Adrenal gland (tissue), 12 donors: ENCODE results near the gene HPN. TPM values are rescaled to one million over a fixed set of nuclear protein-coding genes. Genes with fewer than 3 reads are reported as not detected.

Experiments
- DNase-seq, 7 donors: peaks; one replicate each; pipeline ENCODE4 v3.0.0-alpha.2; 2019 to 2020
- H3K27ac ChIP-seq, 5 donors: fragments of 200-600 bp; sonication (generic) in 4 of 5; 1 replicate in 3 of 5; 2 replicates in 2 of 5; pipeline versions ENCODE4 v1.5.1 to v1.8.0; 2016 to 2020; ENCODE audit warnings: mild to moderate bottlenecking in 1 of 5
- H3K27me3 ChIP-seq: fragments of 200-600 bp; 2 replicates; pipeline ENCODE4 v1.8.0; 2021
- H3K36me3 ChIP-seq, 2 donors: fragments of 200-600 bp; replicated peaks in 1 of 2; 1 replicate in 1 of 2; 2 replicates in 1 of 2; pipeline versions ENCODE4 v1.5.1 to v1.8.0; 2018 to 2022
- H3K4me1 ChIP-seq, 2 donors: fragments of 200-600 bp; replicated peaks in 1 of 2; 1 replicate in 1 of 2; 2 replicates in 1 of 2; pipeline versions ENCODE4 v1.5.1 to v1.8.0; 2018 to 2021
- H3K4me3 ChIP-seq, 4 donors: fragments of 200-600 bp; sonication (generic) in 3 of 4; one replicate each; pipeline ENCODE4 v1.5.1; 2016 to 2018
- H3K9me3 ChIP-seq, 3 donors: fragments of 200-600 bp; sonication (generic) in 1 of 3; replicated peaks in 1 of 3; 1 replicate in 2 of 3; 2 replicates in 1 of 3; pipeline versions ENCODE4 v1.5.1 to v1.8.0; 2016 to 2021
- POLR2A ChIP-seq, 2 donors: fragments of 450-650 bp; IDR thresholded peaks; one replicate each; pipeline ENCODE4 v1.6.1; 2017; ENCODE audit warnings: antibody characterized with exemption in 2 of 2, mild to moderate bottlenecking in 2 of 2, moderate library complexity in 1 of 2
- WGBS, 4 donors: extraction: QIAGEN DNeasy Blood & Tissue Kit in 2 of 4; methylation state at CpG; one replicate each; pipeline versions ENCODE4 v1.1.5 to v1.1.7; 2013 to 2017; 5-methylcytosine and 5-hydroxymethylcytosine counted together
- intact Hi-C, 2 donors: fragments of 100-400 bp; cut with DNase I; formaldehyde crosslinking; loops; one replicate each; pipeline versions ENCODE4 v1.14.1 to v1.15.0; 2022 to 2023
- polyA plus RNA-seq, 3 donors: library from polyadenylated mRNA; stranded (reverse); fragments of 200-250 nt in 2 of 3; fragments of 350-450 nt in 1 of 3; fragmentation: Illumina TruSeq in 1 of 3; extraction: RNeasy Lipid Tissue Mini Kit (QIAGEN cat#74804) in 1 of 3; gene quantifications; one replicate each; pipeline ENCODE4 v1.2.3, GENCODE V29; 2013 to 2014
- total RNA-seq, 9 donors: library from RNA; depleted of rRNA in 4 of 9; stranded (reverse); fragments of >200 nt in 4 of 9; fragments of 120-200 nt in 1 of 9; fragmentation: NEBNext Ultra II Directional in 1 of 9; extraction: Animal tissue kit (Norgen Biotek cat#: 25700) in 1 of 9; gene quantifications; one replicate each; pipeline versions ENCODE4 v1.1.0 to v1.2.4, GENCODE V29; 2013 to 2023
- TF ChIP-seq, protein P1 (sequence below), 6 experiments: fragments of 450-650 bp in 4 of 6; fragments of 200-600 bp in 2 of 6; sonication (generic) in 1 of 6; IDR thresholded peaks; 1 replicate in 5 of 6; 2 replicates in 1 of 6; pipeline versions ENCODE4 v1.5.1 to v1.8.0; 2016 to 2021; ENCODE audit warnings: antibody characterized with exemption in 6 of 6, mild to moderate bottlenecking in 2 of 6, moderate library complexity in 1 of 6
- donor health status: healthy with polysubstance abuse.
- donor health status: Bipolar disorder and iron deficiency.
- donor health status: DM: yes; HTN: yes; CAD: no.
- donor health status: DM: no; HTN: no; CAD: no.
- donor health status: DM: no; HTN: no; CAD: no.
- donor health status: DM: yes; HTN: yes; CAD: no.

Gene HPN
- total and polyA plus RNA-seq, 12 donors = 0.20 to 2.6 (median 0.88) TPM; not detected in 2

DNA sequence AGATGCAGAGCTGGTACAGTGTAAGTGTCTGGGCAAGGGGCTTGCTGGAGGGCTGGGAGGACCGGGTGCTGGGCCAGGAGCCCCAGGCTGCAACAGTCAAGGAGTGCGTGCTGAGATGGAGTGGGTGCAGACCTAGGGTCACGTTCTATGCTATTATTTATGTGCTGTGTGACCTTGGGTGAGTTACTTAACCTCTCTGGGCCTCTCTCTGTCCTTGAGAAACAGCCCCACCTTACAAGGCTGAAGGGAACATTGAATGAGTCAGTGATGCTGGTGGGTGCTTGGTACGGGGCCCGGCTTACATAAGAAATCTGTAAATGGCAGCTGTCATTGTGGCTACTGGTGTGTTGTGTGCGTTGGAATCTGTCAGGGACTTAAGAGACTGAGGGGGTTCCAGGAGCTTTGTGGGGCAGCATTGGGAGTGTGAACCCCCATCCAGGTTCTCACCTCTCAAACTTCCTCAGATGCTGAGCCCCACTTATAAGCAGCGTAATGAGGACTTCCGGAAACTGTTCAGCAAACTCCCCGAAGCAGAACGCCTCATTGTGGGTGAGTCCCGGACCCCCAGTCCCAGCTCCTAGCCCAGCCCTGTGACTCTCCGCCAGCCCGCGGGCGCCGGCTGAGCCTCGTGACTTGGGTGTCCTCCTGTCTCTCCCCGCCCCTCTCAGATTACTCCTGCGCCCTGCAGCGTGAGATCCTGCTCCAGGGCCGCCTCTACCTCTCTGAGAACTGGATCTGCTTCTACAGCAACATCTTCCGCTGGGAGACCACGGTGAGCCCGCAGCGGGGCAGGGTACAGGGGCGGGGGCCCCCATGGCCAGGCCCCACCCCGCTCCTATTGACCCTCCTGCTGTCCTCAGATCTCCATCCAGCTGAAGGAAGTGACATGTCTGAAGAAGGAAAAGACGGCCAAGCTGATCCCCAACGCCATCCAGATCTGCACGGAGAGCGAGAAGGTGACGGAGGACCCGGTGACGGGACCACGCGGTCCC, 31.8 kb upstream of the HPN start:
- Histone ChIP-seq H3K9me3 (no peaks in the 10 kb centered on the region), H3K36me3 (peaks cover 0 to 44% of the 10 kb centered on the region in 2 donors), H3K4me1 (peaks cover 41 to 57% of the 10 kb centered on the region in 2 donors), H3K27me3 (no peaks in the 10 kb centered on the region), H3K4me3 (no peak overlapping the region), H3K27ac (peak overlapping the region in 2 of 5 donors; percentile 29 to 48)
- intact Hi-C loops = loop anchor here (2.0 to 5.0 kb wide), 2 partner anchors 33 to 37 kb away; no protein-coding TSS in a partner anchor
- TF ChIP-seq, protein P1, sequence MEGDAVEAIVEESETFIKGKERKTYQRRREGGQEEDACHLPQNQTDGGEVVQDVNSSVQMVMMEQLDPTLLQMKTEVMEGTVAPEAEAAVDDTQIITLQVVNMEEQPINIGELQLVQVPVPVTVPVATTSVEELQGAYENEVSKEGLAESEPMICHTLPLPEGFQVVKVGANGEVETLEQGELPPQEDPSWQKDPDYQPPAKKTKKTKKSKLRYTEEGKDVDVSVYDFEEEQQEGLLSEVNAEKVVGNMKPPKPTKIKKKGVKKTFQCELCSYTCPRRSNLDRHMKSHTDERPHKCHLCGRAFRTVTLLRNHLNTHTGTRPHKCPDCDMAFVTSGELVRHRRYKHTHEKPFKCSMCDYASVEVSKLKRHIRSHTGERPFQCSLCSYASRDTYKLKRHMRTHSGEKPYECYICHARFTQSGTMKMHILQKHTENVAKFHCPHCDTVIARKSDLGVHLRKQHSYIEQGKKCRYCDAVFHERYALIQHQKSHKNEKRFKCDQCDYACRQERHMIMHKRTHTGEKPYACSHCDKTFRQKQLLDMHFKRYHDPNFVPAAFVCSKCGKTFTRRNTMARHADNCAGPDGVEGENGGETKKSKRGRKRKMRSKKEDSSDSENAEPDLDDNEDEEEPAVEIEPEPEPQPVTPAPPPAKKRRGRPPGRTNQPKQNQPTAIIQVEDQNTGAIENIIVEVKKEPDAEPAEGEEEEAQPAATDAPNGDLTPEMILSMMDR (IDR thresholded peaks at IDR 0.05) = no peak
- TF ChIP-seq POLR2A (IDR thresholded peaks at IDR 0.05) = no peak
- peak in 2 of 7 donors; percentile 17 to 21 for DNase-seq
- 83 to 87% (median 85%) methylated on average over 35 to 36 of the region's 36 CpGs for WGBS, 4 donors

DNA sequence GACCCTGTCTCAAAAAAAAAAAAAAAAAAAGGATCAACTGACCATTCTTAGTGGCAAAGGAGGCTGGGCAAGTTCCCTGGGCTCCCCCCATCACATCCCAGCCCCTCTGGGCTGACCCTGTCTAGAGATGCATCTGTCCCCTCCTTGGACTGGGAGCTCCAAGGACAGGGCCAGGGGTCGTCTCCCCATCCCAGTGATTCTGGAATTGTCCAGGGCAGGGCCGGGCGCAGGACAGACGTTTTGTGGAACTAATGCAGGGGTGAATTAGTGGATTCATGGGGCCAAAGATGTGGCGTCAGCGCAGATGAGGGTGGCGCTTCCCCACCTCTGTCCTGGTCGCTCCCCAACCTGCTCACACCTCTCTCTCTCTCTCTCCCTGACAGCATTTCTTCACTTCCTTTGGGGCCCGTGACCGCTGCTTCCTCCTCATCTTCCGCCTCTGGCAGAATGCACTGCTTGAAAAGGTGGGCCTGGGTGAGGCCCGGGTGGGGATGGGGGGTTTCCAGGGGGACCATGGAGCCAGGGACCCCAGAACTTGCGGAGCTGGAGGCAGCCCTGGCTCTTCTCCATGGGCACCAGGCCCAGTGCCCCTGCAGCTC, 30.3 kb upstream of the HPN start:
- Histone ChIP-seq H3K27ac (no peak overlapping the region), H3K27me3 (no peaks in the 10 kb centered on the region), H3K4me3 (no peak overlapping the region), H3K9me3 (no peaks in the 10 kb centered on the region), H3K36me3 (peaks cover 0 to 57% of the 10 kb centered on the region in 2 donors), H3K4me1 (peaks cover 27 to 44% of the 10 kb centered on the region in 2 donors)
- intact Hi-C loops = loop anchor here (2.0 to 5.0 kb wide), 2 partner anchors 34 to 39 kb away; no protein-coding TSS in a partner anchor
- 68 to 83% (median 80%) methylated on average over 8 to 13 of the region's 13 CpGs for WGBS, 4 donors
- peak in 1 of 7 donors; percentile 27 for DNase-seq
- TF ChIP-seq, protein P1 (IDR thresholded peaks at IDR 0.05) = no peak
- TF ChIP-seq POLR2A (IDR thresholded peaks at IDR 0.05) = no peak

DNA sequence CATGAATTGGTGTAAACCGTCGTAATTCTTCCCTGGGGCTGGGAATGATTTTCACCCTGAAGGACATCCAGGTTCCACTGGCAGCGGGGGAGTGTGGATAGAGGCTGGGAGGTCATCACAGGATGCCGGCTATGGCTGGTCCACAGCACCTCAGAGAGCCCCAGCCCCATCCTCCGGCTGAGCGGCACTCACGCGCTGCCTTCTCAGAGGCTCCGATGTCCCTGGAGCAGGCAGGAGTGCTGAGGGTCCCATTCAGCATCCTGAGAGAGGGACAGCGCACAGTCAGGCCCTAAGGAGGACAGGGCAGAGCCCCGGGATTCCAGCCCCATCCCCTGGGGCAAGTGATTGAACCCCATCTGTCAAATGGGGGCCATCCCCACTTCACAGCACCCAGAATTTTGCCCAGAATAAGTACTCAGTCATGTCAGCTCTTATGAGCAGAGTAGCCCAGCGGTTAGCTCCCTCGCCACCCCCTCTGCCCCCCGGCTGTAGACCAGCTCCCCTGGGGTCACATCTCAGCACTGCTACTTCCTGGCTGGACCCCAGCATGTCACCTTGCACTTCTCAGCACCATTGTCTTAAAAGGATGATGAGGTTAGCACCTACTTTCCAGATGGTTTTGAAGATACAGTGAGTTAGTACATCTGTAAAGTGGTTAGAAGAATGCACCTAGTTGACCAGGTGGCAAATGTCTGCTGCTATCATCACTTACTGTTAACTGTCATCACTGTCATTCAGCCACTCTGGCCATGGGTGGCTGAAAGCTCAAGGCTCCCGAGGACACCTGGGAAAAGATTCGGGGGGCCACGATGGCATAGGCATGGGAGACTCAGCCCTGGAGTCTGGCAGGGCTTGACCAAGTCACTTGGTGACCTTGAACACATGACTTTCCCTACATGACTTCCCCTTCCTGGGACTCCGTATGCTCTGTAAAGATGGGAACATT, 29.5 kb upstream of the HPN start:
- 44 to 82% (median 74%) methylated on average over 5 to 18 of the region's 18 CpGs for WGBS, 4 donors
- H3K36me3 ChIP-seq = peaks cover 0 to 63% of the 10 kb centered on the region in 2 donors
- no peak for DNase-seq
- peaks cover 20 to 36% of the 10 kb centered on the region in 2 donors for H3K4me1 ChIP-seq
- H3K4me3 ChIP-seq = no peak overlapping the region
- no peak for TF ChIP-seq POLR2A (IDR thresholded peaks at IDR 0.05)
- TF ChIP-seq, protein P1 (IDR thresholded peaks at IDR 0.05) = no peak
- no peaks in the 10 kb centered on the region for H3K9me3 ChIP-seq
- no peaks in the 10 kb centered on the region for H3K27me3 ChIP-seq
- no peak overlapping the region for H3K27ac ChIP-seq
- intact Hi-C loops = loop anchor here (2.0 to 5.0 kb wide), 2 partner anchors 35 to 40 kb away; no protein-coding TSS in a partner anchor
